ENCODE results near the gene ZBTB9.

- TF ChIP-seq, protein P1, sequence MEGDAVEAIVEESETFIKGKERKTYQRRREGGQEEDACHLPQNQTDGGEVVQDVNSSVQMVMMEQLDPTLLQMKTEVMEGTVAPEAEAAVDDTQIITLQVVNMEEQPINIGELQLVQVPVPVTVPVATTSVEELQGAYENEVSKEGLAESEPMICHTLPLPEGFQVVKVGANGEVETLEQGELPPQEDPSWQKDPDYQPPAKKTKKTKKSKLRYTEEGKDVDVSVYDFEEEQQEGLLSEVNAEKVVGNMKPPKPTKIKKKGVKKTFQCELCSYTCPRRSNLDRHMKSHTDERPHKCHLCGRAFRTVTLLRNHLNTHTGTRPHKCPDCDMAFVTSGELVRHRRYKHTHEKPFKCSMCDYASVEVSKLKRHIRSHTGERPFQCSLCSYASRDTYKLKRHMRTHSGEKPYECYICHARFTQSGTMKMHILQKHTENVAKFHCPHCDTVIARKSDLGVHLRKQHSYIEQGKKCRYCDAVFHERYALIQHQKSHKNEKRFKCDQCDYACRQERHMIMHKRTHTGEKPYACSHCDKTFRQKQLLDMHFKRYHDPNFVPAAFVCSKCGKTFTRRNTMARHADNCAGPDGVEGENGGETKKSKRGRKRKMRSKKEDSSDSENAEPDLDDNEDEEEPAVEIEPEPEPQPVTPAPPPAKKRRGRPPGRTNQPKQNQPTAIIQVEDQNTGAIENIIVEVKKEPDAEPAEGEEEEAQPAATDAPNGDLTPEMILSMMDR (conservative IDR thresholded peaks at IDR 0.05; ENCODE audit: low read length) = no peak
- no peak for TF ChIP-seq EZH2phosphoT487 (IDR thresholded peaks at IDR 0.05; ENCODE audit: borderline replicate concordance)
Observed at GRCh38 chr6:33505548-33506370, 51.4 kb downstream of the ZBTB9 start.
